ENCODE data around the gene GSTM3.

DNA sequence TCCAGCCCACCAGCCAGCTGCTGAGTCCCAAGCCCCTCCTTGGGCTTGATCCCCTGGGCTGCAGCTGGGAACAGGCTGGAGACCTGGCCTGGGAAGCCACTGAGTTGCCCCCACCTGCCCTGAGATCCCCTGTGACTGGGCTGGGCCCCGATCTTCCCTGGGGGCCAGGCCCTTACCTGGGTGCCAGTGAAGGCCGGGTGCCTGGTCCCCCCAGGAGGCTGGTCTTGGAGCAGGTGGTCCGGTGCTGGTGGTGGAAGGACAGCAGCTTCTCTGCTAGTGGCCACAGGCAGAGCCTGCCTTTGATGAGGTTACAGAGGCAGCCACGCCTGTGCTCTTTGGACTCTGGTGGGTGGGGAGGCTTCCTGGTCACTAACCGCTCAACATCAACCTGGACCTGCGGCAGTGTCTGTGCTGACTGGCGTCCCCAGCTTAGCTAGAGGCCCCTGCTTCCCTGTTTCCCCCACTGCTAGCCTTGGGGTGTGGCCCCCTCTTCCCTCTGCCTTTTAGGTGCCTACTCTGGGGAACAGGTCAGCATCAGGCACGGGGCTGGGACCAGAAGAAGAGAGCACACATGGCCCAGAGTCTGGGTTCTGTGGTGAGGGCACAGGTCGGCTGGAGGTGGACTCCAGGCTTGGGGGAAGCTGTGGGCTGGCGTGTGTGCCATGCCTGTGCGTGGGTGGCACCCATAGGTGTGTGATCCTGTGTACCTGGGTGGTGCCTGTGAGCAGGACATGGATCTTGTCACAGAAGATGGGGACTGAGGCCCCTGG lies 23.0 kb upstream of the GSTM3 start, which contains the start of gene EPS8L3:
- TF ChIP-seq POLR2A (IDR thresholded peaks at IDR 0.05) (peak; percentile 99), POLR2AphosphoS5 (IDR thresholded peaks at IDR 0.05) (peak; percentile 78 to 98 (median 95))
- TF ChIP-seq, protein P1, sequence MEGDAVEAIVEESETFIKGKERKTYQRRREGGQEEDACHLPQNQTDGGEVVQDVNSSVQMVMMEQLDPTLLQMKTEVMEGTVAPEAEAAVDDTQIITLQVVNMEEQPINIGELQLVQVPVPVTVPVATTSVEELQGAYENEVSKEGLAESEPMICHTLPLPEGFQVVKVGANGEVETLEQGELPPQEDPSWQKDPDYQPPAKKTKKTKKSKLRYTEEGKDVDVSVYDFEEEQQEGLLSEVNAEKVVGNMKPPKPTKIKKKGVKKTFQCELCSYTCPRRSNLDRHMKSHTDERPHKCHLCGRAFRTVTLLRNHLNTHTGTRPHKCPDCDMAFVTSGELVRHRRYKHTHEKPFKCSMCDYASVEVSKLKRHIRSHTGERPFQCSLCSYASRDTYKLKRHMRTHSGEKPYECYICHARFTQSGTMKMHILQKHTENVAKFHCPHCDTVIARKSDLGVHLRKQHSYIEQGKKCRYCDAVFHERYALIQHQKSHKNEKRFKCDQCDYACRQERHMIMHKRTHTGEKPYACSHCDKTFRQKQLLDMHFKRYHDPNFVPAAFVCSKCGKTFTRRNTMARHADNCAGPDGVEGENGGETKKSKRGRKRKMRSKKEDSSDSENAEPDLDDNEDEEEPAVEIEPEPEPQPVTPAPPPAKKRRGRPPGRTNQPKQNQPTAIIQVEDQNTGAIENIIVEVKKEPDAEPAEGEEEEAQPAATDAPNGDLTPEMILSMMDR (IDR thresholded peaks at IDR 0.05) = no peak
